Activated CD8-positive, alpha-beta memory T cell treated with anti-CD3 and anti-CD28 coated beads for 1 hour (primary cell): Measurements from ENCODE around the gene MPC1L.
"Not testable (repeated sequence)": the region's sequence is repeated elsewhere in the genome, so short reads cannot be mapped to it uniquely, and the experiment has no call there.

Source experiments
- DNase-seq, 2 donors: peaks; one replicate each; pipeline ENCODE4 v3.0.0-alpha.2; 2020; ENCODE audit warnings: low read depth in 1 of 2; ENCODE audit errors: extremely low read depth in 1 of 2

MPC1L gene

DNA sequence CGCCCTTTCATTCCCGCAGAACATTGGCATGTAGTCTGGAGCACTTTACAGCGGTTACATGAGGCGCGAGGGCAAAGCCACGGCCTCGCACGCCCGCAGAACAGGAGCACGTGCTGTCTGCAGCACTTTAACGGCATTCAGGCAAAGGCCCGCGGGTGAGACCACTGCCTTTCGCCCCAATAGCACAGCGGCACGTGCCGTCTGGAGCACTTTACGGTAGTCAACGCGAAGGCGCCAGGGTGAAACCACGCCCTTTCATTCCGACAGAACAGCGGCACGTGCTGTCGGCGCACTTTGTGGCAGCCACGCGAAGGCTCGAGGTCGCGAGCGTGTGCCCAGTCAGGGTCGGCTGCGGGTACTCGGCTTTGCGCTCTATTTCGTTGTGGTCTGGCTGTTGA lies at the start of gene MPC1L:
Gene MPC1L (plus strand): TSS at position 290 of the 398 bp plus-strand sequence. CDS start 138 bp downstream, outside the sequence.
- DNase-seq = no peak

DNA sequence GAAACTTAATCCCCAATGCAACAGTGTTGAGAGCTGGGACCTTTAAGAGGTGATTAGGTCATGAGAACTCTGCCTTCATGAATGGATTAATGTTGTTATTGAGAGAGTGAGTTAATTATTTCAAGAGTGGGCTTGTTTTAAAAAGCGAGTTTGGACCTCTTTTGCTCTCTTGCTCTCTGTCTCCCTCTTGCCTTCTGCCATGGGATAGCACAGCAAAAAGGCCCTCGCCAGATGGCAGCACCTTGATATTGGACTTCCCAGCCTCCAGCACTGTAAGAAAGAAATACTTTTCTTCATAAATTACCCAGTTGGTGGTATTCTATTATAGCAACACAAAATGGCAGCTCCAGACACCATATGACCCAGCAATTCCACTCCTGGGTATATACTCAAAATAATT lies 49.5 kb upstream of the MPC1L start:
- DNase-seq = no peak

DNA sequence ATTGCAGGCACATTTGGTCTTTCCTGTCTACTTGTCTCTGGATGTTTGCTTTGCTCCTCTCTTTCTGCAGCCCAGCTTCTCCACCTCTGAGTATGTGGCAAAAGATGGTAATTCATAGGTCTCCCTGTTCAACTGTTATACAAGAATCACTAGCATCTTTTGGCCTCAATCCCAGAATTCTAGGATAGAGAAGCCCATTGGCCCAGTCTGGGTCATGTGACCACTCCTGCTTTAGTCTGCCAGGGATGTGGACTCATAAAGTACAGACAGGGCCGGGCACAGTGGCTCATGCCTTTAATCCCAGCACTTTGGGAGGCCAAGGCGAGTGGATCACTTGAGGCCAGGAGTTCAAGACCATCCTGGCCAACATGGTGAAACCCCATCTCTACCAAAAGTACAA lies 47.8 kb upstream of the MPC1L start:
- not testable (repeated sequence) for DNase-seq

GRCh38 chrX:40576291-40576690 lies 46.9 kb upstream of the MPC1L start:
- DNase-seq = no peak

GRCh38 chrX:40578039-40578695 lies 45.1 kb upstream of the MPC1L start:
- no peak for DNase-seq

DNA sequence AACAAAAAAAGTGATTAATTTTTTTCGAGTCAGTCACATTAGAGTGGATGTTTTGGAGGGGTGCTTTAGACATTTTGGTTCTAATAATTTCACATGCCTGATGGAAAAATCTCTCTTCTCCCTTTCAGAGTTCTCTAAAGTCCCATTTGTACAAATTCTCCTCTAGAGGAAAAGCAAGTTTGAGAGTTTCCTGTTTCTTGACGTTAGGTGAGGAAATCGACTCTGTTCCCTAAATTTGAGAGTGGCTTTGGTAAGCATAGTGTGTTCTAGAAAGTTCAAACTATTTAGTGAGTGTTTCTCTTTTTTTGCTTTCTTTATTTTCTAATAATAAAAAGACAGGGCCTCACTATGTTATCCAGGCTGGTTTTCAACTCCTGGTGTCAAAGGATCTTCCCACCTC lies 44.1 kb upstream of the MPC1L start:
- no peak for DNase-seq

GRCh38 chrX:40579900-40580536 lies 43.2 kb upstream of the MPC1L start:
- no peak for DNase-seq

DNA sequence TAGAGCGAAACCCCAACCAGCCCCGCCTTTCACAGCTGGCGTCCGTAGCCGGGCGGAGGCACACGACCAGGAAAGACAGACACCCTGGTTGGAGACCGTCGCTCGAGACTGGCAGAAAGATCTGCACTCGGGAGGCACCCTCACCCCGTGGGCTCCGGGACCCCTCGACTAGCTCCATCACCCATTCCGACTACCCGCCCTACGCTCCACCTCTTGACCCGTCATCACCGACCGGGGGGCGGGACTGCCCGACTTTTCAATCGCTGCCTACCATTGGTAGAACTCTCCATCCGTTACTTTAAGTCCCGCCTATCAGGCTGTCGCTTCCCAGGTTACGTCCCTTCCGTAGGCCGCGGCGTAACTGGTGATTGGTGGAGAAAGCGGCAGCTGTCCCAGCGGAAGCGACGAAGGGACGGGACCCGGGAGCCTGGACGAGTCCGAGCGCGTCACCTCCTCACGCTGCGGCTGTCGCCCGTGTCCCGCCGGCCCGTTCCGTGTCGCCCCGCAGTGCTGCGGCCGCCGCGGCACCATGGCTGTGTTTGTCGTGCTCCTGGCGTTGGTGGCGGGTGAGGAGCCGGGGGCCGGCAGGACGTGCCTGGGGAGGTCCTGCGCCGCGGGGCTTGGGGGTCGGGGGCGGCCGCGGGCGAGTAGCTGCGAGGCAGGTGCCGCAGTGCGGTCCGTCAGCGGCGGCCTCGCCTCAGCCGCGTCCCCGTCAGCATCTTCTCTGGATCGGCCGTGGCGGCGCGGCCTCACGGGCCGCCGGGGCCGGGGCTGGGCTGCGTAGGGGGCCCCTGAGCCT lies 42.5 kb upstream of the MPC1L start, which contains the start of gene ATP6AP2:
Gene ATP6AP2 (plus strand): TSS at position 434 of the 799 bp plus-strand sequence. CDS start 96 bp downstream, at position 530.
- DNase-seq = peak; percentile 73 to 76

GRCh38 chrX:40581336-40581920 lies 41.8 kb upstream of the MPC1L start:
- no peak for DNase-seq

DNA sequence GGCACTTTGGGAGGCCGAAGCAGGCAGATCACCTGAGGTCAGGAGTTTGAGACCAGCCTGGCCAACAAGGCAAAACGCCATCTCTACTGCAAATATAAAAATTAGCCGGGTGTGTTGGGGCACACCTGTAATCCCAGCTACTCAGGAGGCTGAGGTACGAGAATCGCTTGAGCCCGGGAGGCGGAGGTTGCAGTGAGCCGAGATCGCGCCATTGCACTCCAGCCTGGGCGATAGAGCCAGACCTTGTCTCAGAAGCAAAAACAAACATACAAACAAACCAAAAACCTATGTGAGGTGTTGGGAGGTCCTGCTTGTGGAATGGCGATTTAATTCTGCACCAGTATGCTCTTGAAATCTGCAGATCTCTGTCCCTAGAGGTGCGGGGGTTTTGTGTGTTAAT lies 41.0 kb upstream of the MPC1L start:
- not testable (repeated sequence) for DNase-seq

DNA sequence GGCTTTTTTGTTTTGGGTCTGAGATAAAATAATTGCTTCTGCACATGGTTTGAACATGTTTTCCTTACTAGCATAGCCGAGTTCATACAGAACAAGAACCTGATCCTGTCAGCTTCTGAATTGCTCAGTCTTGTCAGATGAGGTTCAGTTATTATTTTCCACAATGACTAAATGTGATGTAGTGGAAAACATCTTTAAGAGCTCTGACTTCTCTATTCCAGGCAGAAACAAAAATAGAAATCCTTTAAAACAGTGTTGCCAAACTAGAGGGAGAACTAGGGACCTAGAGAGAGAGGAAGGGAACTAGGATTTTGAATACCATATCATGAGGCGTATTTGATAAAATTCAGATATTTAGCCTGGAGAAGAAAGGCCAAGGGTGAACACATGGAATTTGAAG lies 40.4 kb upstream of the MPC1L start:
- DNase-seq = no peak

DNA sequence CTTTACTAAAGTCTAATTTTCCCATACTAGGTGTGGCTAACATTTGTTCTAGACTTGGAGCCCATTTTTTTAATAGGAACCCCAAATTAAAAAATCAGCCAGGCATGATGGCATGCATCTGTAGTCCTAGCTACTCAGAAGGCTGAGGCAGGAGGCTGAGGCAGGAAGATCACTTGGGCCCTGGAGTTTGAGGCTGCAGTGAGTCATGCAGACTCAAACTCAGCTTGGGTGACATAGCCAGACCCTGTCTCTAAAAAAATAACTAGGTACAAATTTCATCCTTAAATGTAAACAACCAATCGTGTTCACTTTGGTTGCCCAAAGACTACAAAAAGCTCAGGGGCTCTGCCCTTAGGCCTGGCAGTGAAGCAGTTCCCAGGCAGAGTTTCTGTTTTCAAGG lies 35.6 kb upstream of the MPC1L start:
- not testable (repeated sequence) for DNase-seq

GRCh38 chrX:40589616-40590321 lies 33.5 kb upstream of the MPC1L start:
- not testable (repeated sequence) for DNase-seq

DNA sequence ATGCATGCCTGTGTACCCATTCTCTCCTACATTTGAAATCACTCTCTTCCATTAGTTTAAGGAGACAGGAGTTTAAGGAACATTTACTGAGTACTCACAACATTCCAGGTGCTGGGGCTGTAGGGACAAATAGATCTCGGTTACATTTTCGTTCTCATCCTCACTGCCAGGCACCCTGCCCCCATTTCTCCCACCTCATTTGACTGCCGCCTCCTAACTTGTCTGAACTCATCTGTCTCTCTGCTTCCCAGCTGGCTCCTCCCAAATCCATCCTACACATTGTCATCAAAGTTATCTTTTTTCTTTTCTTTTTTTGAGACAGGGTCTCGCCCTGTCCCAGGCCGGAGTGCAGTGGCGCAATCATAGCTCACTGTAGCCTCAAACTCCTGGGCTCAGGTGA lies 19.8 kb upstream of the MPC1L start:
- no peak for DNase-seq

DNA sequence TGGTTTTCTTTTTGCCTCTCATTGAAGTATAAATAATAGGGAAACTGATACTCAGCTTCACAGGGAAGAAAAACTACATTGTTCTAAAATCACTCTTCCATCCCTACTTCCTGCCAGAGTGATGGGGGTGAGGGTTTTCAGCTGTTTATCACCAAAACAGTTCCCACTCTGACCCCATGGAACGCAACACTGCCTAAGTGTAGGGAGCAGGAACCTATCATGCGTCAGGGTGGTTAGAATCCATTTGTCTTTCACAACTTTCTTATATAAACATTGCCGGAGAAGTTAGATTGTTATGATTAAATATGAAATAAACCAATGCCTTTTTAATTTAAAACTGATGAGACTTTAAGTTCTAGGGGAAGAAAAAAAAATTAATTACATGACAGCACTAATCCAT lies 15.8 kb upstream of the MPC1L start:
- no peak for DNase-seq

DNA sequence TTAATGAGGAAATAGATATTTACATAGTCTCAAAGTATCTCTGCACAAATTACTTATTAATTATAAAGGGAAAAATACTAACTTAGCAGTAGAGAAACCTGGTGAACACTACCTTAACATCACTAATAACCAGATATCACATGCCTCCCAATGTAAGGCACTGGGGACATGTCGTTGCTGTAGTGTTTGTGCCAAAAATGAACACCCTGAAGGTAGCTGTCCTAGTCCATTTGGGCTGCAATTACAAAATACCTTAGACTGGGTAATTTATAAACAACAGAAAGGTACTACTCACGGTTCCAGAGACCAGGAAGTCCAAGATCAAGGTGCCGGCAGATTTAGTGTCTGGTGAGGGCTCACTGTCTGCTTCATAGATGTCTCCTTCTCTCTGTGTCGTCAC lies 10.7 kb upstream of the MPC1L start:
- no peak for DNase-seq

DNA sequence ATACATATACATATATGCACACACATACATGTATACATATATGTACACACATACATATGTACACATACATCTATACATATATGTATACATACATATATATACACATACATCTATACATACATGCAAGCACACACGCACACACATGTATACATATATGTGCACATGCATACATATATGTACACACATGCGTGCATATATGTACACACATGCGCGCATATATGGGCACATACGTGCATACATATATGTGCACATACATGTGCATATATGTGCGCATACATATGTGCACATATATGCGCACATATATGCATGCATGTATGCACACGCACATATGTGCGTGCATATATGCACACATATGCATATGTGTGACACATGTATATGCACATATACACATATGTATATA lies 7.3 kb upstream of the MPC1L start:
- DNase-seq = no peak

DNA sequence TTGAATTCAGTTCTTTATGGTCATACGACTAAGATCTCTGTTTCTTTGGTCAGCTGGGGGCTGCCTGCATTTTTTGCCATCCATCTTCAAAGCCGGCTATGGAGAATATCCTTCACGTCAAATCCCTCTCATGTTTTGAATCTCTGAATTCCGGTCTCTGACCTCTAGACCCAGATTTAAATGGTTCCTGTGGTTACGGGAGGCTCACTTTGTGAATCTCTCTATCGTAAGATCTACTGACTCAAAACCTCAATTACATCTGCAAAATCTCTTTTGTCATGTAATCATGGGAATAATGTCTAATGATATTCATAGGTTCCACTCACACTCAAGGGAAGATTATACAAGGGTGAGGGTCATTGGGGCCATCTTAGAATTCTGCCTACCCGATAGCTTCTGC lies 5.7 kb upstream of the MPC1L start:
- no peak for DNase-seq

GRCh38 chrX:40622479-40623138 lies 619 bp upstream of the MPC1L start:
- DNase-seq = no peak

DNA sequence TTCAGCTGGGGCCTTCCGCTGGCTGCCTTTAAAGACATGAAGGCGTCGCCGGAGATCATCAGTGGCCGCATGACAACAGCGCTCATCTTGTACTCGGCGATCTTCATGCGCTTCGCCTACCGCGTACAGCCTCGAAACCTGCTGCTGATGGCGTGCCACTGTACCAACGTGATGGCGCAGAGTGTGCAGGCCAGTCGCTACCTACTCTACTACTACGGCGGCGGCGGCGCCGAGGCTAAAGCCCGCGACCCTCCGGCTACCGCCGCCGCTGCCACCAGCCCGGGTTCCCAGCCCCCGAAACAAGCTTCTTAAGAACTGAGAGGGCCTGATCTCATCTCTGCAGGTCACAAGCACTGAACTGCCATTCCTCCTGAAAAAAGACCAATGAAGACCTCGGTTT lies 437 bp downstream of the MPC1L start:
- no peak for DNase-seq
